ENCODE measurements around the gene ABHD2. TPM values are rescaled to one million over a fixed set of nuclear protein-coding genes. Genes with fewer than 3 reads are reported as not detected.

The ABHD2 gene
- total RNA-seq, 4 donors from 2014 or later, result 27.4 to 117 (median 54.2) TPM

- intact Hi-C loops (cut with DNase I; ENCODE audit: low total_unique reads), result no loop called here
- DNase-seq, result no peak
- Histone ChIP-seq H3K27me3 (no peaks in the 10 kb centered on the region), H3K36me3 (no peaks in the 10 kb centered on the region), H3K4me1 (peaks cover 7 to 24% of the 10 kb centered on the region in 2 donors), H3K27ac (peak overlapping the region; percentile 88 to 90), H3K4me3 (no peak overlapping the region), H3K9me3 (no peaks in the 10 kb centered on the region)
- TF ChIP-seq CTCF (IDR thresholded peaks at IDR 0.05) (no peak), POLR2A (IDR thresholded peaks at IDR 0.05) (no peak)
These were observed 6.8 kb downstream of the ABHD2 start for GRCh38 chr15:89095073-89095472.

DNA sequence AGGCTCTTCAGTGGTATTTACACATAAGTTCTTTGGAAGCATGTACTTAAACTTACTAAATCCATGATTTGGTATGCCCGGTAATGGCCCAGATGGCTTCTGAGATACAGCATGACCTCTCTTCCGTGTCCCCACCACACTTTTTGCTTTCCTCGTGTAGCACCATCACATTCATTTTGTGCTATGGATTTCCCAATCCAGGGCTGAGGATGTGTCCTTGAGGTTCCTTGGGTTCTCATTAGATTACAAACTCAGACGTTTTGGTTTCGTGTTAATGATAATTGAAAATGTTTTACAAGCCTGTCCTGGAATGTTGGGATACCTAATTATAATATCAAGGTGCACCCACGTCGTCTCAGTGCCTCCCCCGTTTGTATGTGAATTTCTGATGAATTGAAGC is 7.3 kb downstream of the ABHD2 start:
- no peak for TF ChIP-seq POLR2A (IDR thresholded peaks at IDR 0.05)
- no peak for TF ChIP-seq CTCF (IDR thresholded peaks at IDR 0.05)
- peak overlapping the region; percentile 88 to 90 for H3K27ac ChIP-seq
- H3K4me3 ChIP-seq, result no peak overlapping the region
- intact Hi-C loops (cut with DNase I; ENCODE audit: low total_unique reads), result no loop called here
- peaks cover 7 to 24% of the 10 kb centered on the region in 2 donors for H3K4me1 ChIP-seq
- DNase-seq, result no peak
- H3K27me3 ChIP-seq, result no peaks in the 10 kb centered on the region
- no peaks in the 10 kb centered on the region for H3K36me3 ChIP-seq
- no peaks in the 10 kb centered on the region for H3K9me3 ChIP-seq

DNA sequence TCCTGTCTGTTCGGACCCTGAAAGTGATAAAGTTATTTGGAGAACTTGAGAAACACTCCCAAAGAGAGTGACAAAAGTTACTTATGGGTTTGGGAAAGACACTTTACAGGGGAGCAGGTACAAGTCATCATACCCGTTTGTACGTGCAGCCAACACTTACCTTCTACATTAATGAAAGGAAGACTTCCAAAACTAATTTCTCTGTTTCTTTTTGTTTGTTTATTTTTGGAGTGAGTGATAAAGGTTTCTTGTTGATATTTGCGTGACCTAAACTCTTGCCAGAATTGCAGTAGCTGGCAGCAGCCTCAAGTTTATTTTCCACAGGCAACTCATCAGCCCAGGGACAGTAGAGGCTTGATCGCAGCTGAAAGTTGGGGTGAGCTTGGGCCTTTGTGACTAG is 8.4 kb downstream of the ABHD2 start:
- intact Hi-C loops (cut with DNase I; ENCODE audit: low total_unique reads), result no loop called here
- no peaks in the 10 kb centered on the region for H3K36me3 ChIP-seq
- no peaks in the 10 kb centered on the region for H3K9me3 ChIP-seq
- no peaks in the 10 kb centered on the region for H3K27me3 ChIP-seq
- H3K4me1 ChIP-seq, result peaks cover 7 to 28% of the 10 kb centered on the region in 2 donors
- H3K4me3 ChIP-seq, result no peak overlapping the region
- DNase-seq, result no peak
- TF ChIP-seq CTCF (IDR thresholded peaks at IDR 0.05) (no peak), POLR2A (IDR thresholded peaks at IDR 0.05) (no peak)
- H3K27ac ChIP-seq, result peak overlapping the region; percentile 88 to 90

GRCh38 chr15:89097313-89097712 is 9.1 kb downstream of the ABHD2 start:
- intact Hi-C loops (cut with DNase I; ENCODE audit: low total_unique reads), result no loop called here
- Histone ChIP-seq H3K9me3 (no peaks in the 10 kb centered on the region), H3K4me1 (peaks cover 10 to 30% of the 10 kb centered on the region in 2 donors), H3K36me3 (no peaks in the 10 kb centered on the region), H3K4me3 (no peak overlapping the region), H3K27me3 (no peaks in the 10 kb centered on the region), H3K27ac (peak overlapping the region; percentile 88 to 90)
- no peak for TF ChIP-seq CTCF (IDR thresholded peaks at IDR 0.05)
- no peak for TF ChIP-seq POLR2A (IDR thresholded peaks at IDR 0.05)
- no peak for DNase-seq

DNA sequence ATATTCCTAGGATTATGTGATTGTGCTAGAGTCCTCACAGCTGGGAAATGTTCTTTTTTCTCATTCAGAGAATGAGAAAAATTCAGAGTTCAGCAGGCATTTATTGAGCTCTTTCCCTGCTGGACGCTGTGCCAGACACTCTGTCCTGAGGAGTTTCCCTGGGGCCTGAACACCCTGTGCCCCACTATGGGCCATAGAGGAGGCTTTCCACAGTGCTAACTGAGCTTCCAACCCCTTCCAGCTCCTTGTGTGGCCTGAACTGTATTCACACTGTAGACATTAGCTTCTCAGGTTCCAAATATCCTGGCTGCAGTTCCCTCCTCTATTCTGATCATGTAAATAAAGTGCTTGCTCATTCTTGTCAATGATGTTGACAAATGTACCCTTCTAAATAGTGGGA is 10.0 kb downstream of the ABHD2 start:
- intact Hi-C loops (cut with DNase I; ENCODE audit: low total_unique reads), result no loop called here
- Histone ChIP-seq H3K36me3 (no peaks in the 10 kb centered on the region), H3K27ac (peak overlapping the region; percentile 88 to 90), H3K9me3 (no peaks in the 10 kb centered on the region), H3K27me3 (no peaks in the 10 kb centered on the region), H3K4me3 (no peak overlapping the region), H3K4me1 (peaks cover 18 to 34% of the 10 kb centered on the region in 2 donors)
- TF ChIP-seq POLR2A (IDR thresholded peaks at IDR 0.05), result no peak
- TF ChIP-seq CTCF (IDR thresholded peaks at IDR 0.05), result no peak
- DNase-seq, result no peak
